Effector memory CD8-positive, alpha-beta T cell (primary cell): ENCODE measurements around the gene REPS2.

Experiments used
- ATAC-seq: fragments of 150-1000 bp; cut with Tn5 transposase; replicated peaks from 2 replicates; pipeline ENCODE4 v1.10.0; 2021; ENCODE audit warnings: mild to moderate bottlenecking, moderate library complexity
- DNase-seq, 3 experiments: peaks; one replicate each; pipeline ENCODE4 v3.0.0; 2021
- H3K27ac Mint-ChIP-seq, 2 donors: one replicate each; pipeline ENCODE4 v1.8.0; 2022; ENCODE audit warnings: mild to moderate bottlenecking in 2 of 2, mixed read lengths in 2 of 2, moderate library complexity in 2 of 2
- H3K27me3 Mint-ChIP-seq, 2 donors: one replicate each; pipeline ENCODE4 v1.8.0; 2022; ENCODE audit warnings: mixed read lengths in 2 of 2
- H3K36me3 Mint-ChIP-seq: one replicate; pipeline ENCODE4 v1.8.0; 2022; ENCODE audit warnings: mild to moderate bottlenecking, moderate library complexity, mixed read lengths; ENCODE audit not compliant: insufficient read depth
- H3K4me1 Mint-ChIP-seq, 2 donors: one replicate each; pipeline ENCODE4 v1.8.0; 2022; ENCODE audit warnings: low read depth in 2 of 2, mixed read lengths in 2 of 2
- H3K4me3 Mint-ChIP-seq, 2 donors: one replicate each; pipeline ENCODE4 v1.8.0; 2022; ENCODE audit warnings: mild to moderate bottlenecking in 2 of 2, mixed read lengths in 2 of 2, moderate library complexity in 2 of 2
- H3K9me3 Mint-ChIP-seq, 2 donors: one replicate each; pipeline ENCODE4 v1.8.0; 2022; ENCODE audit warnings: mixed read lengths in 2 of 2

Gene REPS2

GRCh38 chrX:17160975-17161374 lies 214.5 kb downstream of the REPS2 start:
- ATAC-seq, result no peak
- H3K27ac Mint-ChIP-seq, result no peak overlapping the region

GRCh38 chrX:17161991-17162390 lies 215.5 kb downstream of the REPS2 start:
- Mint-ChIP-seq H3K4me3 (no peak overlapping the region), H3K27ac (no peak overlapping the region), H3K9me3 (peaks cover 1 to 14% of the 10 kb centered on the region in 2 donors), H3K4me1 (no peaks in the 10 kb centered on the region), H3K36me3 (no peaks in the 10 kb centered on the region), H3K27me3 (no peaks in the 10 kb centered on the region)
- DNase-seq (no peak), ATAC-seq (no peak)

More at GRCh38 chrX:17160975-17161374, 214.5 kb downstream of the REPS2 start:
- Mint-ChIP-seq H3K27me3 (no peaks in the 10 kb centered on the region), H3K36me3 (no peaks in the 10 kb centered on the region), H3K4me1 (no peaks in the 10 kb centered on the region), H3K4me3 (no peak overlapping the region), H3K9me3 (peaks cover 1 to 14% of the 10 kb centered on the region in 2 donors)
- DNase-seq, result no peak

DNA sequence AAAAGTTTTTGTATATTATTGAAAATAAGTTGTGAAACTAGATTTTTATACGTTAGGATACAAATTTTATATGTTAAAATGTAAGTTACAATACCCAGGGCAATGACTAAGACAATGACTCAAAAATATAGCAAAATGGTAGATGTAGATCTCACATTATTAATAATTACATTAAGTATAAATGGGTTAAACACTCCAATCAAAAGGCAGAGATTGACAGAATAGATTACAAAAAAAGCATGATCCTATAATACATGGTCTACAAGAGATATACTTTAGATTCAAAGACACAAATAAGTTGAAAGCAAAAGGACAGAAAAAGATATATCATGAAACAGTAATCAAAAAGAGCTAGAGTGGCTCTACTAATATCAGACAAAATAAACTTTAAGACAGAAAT lies 217.6 kb downstream of the REPS2 start:
- H3K4me1 Mint-ChIP-seq, result no peaks in the 10 kb centered on the region
- H3K36me3 Mint-ChIP-seq, result no peaks in the 10 kb centered on the region
- H3K27ac Mint-ChIP-seq, result no peak overlapping the region
- no peak overlapping the region for H3K4me3 Mint-ChIP-seq
- H3K27me3 Mint-ChIP-seq, result no peaks in the 10 kb centered on the region
- no peak for DNase-seq
- ATAC-seq, result no peak
- peaks cover 1 to 14% of the 10 kb centered on the region in 2 donors for H3K9me3 Mint-ChIP-seq

GRCh38 chrX:17164941-17165340 lies 218.5 kb downstream of the REPS2 start:
- ATAC-seq (no peak), DNase-seq (no peak)
- Mint-ChIP-seq H3K27me3 (no peaks in the 10 kb centered on the region), H3K27ac (no peak overlapping the region), H3K4me3 (no peak overlapping the region), H3K4me1 (no peaks in the 10 kb centered on the region), H3K9me3 (peaks cover 1 to 14% of the 10 kb centered on the region in 2 donors), H3K36me3 (no peaks in the 10 kb centered on the region)

GRCh38 chrX:17167915-17168314 lies 221.5 kb downstream of the REPS2 start:
- Mint-ChIP-seq H3K9me3 (peaks cover 0 to 7% of the 10 kb centered on the region in 2 donors), H3K36me3 (no peaks in the 10 kb centered on the region), H3K4me3 (no peak overlapping the region), H3K27me3 (no peaks in the 10 kb centered on the region), H3K4me1 (no peaks in the 10 kb centered on the region), H3K27ac (no peak overlapping the region)
- DNase-seq (no peak), ATAC-seq (no peak)

DNA sequence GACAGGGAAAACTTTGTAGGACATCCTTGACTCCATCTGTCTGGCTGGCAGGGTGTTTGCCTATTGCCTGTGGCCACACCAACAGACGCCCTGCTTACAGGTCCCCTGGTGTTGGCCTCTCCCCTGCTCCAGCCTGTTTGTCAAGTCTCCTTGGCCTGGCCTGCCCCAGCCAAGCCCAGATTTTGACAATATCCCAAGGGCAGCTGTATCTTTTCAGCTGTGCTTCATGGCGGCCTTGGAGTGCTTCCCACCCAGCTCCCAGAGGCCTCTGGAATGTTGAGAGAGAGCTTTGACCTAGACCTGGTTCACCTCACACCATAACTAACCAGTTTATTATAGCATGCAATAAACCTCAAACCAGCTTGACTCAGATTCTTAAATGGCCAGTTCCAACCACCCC lies 224.5 kb downstream of the REPS2 start:
- H3K36me3 Mint-ChIP-seq, result no peaks in the 10 kb centered on the region
- no peaks in the 10 kb centered on the region for H3K4me1 Mint-ChIP-seq
- ATAC-seq (no peak), DNase-seq (no peak)
- no peaks in the 10 kb centered on the region for H3K9me3 Mint-ChIP-seq
- no peak overlapping the region for H3K27ac Mint-ChIP-seq
- no peak overlapping the region for H3K4me3 Mint-ChIP-seq
- H3K27me3 Mint-ChIP-seq, result no peaks in the 10 kb centered on the region

DNA sequence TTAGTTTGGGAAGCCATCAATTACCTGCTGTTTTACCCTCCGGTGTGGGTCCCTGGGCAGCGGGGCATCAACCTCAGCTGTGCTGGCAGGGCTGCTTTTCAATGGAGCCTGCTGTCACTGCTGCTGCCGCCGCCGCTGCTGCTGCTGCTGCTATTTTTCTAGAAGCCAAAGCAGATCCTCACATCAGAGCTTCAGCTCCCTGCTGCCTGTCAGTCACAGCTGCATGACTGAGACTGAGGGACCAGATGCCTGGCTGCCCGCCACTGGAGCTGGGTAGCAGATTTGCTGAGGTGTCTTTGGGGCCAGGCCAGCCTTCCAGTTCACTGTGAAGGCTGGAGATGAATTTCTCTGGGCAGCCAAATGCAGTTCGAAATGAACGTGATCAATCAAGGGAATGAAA lies 228.2 kb downstream of the REPS2 start:
- Mint-ChIP-seq H3K36me3 (no peaks in the 10 kb centered on the region), H3K27ac (no peak overlapping the region), H3K4me1 (no peaks in the 10 kb centered on the region), H3K4me3 (no peak overlapping the region), H3K27me3 (no peaks in the 10 kb centered on the region), H3K9me3 (no peaks in the 10 kb centered on the region)
- DNase-seq (no peak), ATAC-seq (no peak)

DNA sequence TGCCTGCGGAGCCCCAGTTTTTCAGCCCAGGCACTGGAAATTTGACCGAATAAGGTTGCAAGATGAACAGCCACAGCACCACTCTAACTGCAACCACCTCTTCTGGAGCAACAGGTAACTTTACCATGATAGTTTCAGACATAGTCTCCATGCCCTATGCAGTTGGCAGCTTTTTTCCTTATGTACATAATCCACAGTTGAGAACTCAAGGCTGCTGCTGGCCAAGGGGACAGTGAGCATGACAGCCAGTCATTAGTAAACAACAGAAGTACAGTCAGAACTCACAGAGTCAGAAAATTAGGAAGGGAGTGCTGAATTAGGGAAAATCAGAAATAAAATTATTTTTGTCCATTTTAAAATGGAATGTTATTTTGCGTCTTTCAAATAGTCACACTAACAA lies 235.9 kb downstream of the REPS2 start:
- Mint-ChIP-seq H3K27ac (no peak overlapping the region), H3K27me3 (no peaks in the 10 kb centered on the region), H3K36me3 (no peaks in the 10 kb centered on the region)

GRCh38 chrX:17183566-17183965 lies 237.1 kb downstream of the REPS2 start:
- no peak for ATAC-seq
- Mint-ChIP-seq H3K4me3 (no peak overlapping the region), H3K36me3 (no peaks in the 10 kb centered on the region), H3K4me1 (no peaks in the 10 kb centered on the region), H3K27me3 (no peaks in the 10 kb centered on the region), H3K27ac (no peak overlapping the region), H3K9me3 (no peaks in the 10 kb centered on the region)
- no peak for DNase-seq

More for the DNA sequence above, 235.9 kb downstream of the REPS2 start:
- DNase-seq (no peak), ATAC-seq (no peak)
- Mint-ChIP-seq H3K9me3 (no peaks in the 10 kb centered on the region), H3K4me3 (no peak overlapping the region), H3K4me1 (no peaks in the 10 kb centered on the region)

DNA sequence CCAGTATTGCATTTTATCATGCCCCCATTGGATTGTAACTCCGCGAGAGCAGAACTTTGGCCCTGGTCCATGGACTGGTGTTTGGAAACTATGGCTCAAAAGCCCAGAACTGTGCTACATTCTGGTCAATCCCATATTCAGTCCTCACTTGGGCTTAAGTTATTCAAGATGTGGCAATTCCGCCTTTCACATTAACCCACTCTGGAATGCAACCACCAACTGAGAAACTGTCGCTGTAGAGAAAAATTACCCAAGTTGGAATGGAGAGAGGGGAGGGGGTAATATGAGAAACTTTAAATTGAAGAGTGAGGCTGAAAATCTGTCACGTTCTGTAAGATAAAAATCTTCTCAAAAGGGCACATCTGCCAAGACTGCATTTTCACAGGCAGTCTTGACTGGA lies 239.0 kb downstream of the REPS2 start:
- Mint-ChIP-seq H3K36me3 (no peaks in the 10 kb centered on the region), H3K9me3 (peaks cover 0 to 8% of the 10 kb centered on the region in 2 donors), H3K4me1 (no peaks in the 10 kb centered on the region), H3K27ac (no peak overlapping the region), H3K27me3 (no peaks in the 10 kb centered on the region), H3K4me3 (no peak overlapping the region)
- no peak for DNase-seq
- no peak for ATAC-seq

DNA sequence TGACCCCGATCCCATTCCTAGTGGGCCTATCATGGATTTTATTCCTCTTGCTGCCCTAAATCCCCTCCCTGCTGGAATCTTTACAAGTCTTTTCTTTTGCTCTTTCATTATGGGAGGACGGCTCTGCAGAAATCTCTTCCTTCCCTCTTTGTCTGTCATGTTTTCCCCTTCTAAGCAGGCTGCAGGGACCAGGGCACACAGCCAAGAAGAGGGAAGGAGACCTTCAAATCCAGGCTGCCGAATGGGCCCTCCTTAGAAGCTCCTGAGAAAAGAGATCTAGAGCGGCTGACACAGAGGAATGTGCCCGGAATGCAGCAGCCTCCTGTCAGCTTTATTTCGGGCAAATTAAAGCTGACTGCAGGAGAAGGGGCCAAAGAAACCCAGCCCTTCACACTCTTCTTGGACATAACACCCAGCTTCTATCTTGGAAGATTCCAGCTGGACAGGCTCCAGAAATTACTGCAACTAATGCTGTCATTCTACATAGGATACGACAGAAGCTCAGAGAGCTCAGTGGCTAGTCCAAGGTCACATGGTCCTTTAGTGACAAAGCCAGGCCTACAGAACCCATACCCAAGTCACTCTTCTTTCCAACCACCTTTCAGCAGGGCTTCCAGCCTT lies 240.8 kb downstream of the REPS2 start:
- H3K36me3 Mint-ChIP-seq, result no peaks in the 10 kb centered on the region
- no peak for ATAC-seq
- no peaks in the 10 kb centered on the region for H3K27me3 Mint-ChIP-seq
- H3K4me3 Mint-ChIP-seq, result no peak overlapping the region
- no peaks in the 10 kb centered on the region for H3K4me1 Mint-ChIP-seq
- no peak overlapping the region for H3K27ac Mint-ChIP-seq
- peaks cover 0 to 8% of the 10 kb centered on the region in 2 donors for H3K9me3 Mint-ChIP-seq
- no peak for DNase-seq

DNA sequence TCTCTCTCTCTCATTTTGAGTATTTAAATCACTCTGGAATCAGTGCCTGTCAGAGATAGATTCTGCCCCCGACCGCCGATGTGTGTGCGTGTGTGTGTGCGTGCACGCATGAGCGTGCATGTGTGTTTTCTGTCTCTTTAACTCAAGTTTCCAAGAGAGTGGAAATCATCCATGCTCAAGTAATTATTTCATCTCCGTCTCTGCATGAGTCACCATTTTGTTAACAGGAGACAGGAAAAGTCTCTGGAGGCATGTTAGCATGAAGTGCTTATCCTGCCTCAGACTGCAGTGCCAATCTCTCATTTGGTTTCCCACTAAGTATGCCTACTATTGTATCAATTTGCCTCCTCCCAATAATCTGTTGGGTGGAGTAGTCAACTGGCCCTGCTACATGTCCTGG lies 245.6 kb downstream of the REPS2 start:
- Mint-ChIP-seq H3K4me3 (no peak overlapping the region), H3K27ac (no peak overlapping the region), H3K4me1 (no peaks in the 10 kb centered on the region), H3K9me3 (peaks cover 0 to 8% of the 10 kb centered on the region in 2 donors), H3K36me3 (no peaks in the 10 kb centered on the region), H3K27me3 (no peaks in the 10 kb centered on the region)
- no peak for ATAC-seq
- no peak for DNase-seq
